ENCODE measurements around the gene FAM124A.

- TF ChIP-seq CTCF (IDR thresholded peaks at IDR 0.05), result no peak
- TF ChIP-seq POLR2A (IDR thresholded peaks at IDR 0.05), result no peak
Measured at GRCh38 chr13:51237386-51237785, 15.2 kb downstream of the FAM124A start.
